Measurements from ENCODE around the gene ATXN7L2.

DNA sequence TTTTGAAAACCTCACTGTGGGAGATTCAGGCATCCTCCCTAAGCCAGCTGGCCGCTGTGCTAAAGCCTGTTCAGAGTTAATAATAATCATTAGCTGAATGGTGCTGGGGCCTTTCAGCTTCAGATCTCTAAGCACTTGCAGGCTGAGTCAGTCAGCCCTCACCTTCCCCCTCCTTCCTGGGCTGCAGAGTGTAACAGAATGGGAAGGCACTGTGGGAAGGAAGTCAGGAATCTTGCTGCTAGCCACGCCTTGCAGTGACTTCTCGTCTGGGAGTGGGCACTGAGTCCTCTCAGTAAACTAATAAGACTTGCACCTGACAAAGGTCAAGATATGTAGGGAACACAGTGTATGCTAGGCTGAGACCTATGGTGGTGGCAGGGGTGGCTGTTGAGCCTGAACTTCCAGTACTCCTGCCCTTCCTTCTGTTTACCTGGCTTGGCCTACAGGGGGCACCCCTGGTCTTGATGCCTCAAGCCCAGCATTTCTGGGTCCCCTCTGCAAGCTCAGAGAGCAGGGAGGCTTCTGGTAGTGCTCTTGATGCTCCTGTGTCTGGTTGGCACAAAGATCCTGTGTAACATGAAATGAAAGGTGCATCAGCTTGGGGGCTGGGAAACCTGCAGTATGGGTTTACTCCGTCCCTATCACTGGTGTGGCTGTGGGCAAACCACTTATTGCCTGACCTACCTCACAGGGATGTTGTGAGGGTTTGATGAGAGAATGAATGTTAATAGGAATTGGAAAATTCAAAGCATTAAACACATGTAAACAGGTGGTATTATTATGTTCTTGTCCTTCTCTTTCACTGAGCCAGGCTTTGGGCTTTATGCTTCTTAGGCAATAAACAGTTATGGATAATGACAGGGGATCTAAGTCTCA, 16.2 kb downstream of the ATXN7L2 start:
- no peak for TF ChIP-seq CTCF (IDR thresholded peaks at IDR 0.05; ENCODE audit: poor library complexity, severe bottlenecking)
- no peak for TF ChIP-seq EP300 (conservative IDR thresholded peaks at IDR 0.05; ENCODE audit: poor library complexity, severe bottlenecking)
- no peak for TF ChIP-seq EZH2 (IDR thresholded peaks at IDR 0.05; ENCODE audit: borderline replicate concordance, insufficient read depth, low read length, poor library complexity, severe bottlenecking)
- TF ChIP-seq, protein P1, sequence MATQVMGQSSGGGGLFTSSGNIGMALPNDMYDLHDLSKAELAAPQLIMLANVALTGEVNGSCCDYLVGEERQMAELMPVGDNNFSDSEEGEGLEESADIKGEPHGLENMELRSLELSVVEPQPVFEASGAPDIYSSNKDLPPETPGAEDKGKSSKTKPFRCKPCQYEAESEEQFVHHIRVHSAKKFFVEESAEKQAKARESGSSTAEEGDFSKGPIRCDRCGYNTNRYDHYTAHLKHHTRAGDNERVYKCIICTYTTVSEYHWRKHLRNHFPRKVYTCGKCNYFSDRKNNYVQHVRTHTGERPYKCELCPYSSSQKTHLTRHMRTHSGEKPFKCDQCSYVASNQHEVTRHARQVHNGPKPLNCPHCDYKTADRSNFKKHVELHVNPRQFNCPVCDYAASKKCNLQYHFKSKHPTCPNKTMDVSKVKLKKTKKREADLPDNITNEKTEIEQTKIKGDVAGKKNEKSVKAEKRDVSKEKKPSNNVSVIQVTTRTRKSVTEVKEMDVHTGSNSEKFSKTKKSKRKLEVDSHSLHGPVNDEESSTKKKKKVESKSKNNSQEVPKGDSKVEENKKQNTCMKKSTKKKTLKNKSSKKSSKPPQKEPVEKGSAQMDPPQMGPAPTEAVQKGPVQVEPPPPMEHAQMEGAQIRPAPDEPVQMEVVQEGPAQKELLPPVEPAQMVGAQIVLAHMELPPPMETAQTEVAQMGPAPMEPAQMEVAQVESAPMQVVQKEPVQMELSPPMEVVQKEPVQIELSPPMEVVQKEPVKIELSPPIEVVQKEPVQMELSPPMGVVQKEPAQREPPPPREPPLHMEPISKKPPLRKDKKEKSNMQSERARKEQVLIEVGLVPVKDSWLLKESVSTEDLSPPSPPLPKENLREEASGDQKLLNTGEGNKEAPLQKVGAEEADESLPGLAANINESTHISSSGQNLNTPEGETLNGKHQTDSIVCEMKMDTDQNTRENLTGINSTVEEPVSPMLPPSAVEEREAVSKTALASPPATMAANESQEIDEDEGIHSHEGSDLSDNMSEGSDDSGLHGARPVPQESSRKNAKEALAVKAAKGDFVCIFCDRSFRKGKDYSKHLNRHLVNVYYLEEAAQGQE (IDR thresholded peaks at IDR 0.05; ENCODE audit: borderline replicate concordance): no peak
- TF ChIP-seq POLR2AphosphoS5 (IDR thresholded peaks at IDR 0.05): no peak
- no peak for TF ChIP-seq RAD21 (conservative IDR thresholded peaks at IDR 0.05)
